ENCODE results near the gene CCNC.

Gene CCNC, protein sequence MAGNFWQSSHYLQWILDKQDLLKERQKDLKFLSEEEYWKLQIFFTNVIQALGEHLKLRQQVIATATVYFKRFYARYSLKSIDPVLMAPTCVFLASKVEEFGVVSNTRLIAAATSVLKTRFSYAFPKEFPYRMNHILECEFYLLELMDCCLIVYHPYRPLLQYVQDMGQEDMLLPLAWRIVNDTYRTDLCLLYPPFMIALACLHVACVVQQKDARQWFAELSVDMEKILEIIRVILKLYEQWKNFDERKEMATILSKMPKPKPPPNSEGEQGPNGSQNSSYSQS

DNA sequence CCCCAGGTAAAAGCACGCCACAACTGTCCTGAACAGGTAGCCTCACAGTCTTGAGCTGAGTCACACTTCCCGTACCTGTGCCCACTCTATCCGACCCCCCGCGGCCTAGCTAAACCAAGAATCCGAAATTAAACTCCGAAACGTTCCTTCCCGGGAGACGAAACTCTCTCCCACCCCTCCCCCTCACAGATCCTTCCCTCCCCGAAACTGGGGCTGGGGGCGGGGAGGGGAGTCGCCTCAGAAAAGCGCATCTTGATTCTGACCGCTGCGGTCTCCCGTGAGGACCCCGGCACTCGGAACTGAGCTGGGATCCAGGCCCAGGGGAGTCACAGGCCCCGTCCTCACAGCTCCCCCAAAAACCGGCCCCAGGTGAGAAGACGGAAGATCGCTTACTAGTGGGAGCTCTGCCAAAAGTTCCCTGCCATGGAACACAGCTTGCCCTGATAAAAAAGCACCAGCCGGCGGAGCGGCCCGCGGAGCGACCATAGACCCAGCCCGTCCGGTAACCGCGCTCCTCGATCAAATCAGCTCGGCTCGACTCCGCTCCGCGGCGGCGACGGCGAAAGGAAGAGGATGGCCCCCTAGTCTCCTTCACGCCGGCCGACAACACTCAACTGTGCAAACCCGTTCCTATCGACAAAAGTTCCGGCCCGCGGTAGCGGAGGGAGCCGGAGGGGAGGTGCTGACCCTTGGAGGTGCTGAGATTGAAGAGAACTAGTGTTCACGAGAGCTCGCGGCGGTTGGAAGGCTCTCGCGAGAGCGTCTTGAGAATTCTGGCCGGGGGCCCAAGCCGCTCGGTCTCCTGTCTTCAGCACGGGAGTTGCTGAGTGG is at the start of gene CCNC:
CCNC (minus strand) TSS at position 558 of the 831 bp plus-strand sequence; CDS start at position 425, 133 bp downstream.
- peak; percentile 95 to 99 for DNase-seq

DNA sequence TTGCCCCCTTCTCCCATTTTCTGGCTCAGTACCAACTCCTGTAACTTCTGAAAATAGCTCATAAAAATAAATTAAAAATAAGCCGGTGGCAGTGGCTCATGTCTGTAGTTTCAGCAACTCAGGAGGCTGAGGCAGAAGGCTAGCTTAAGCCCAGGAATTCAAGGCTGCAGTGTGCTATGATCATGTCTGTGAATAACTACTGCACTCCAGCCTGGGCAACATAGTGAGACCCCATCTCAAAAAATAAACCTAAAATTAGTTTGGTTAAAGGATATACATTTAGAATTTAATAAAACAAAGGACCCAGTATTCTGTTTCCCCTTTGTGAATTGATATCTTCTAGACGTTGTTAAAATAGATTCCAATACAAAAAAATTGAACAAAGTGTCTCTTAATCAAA is 48.7 kb upstream of the CCNC start:
- no peak for DNase-seq

- DNase-seq = peak; percentile 76 to 87
These were observed 46.1 kb upstream of the CCNC start for GRCh38 chr6:99614430-99615186.

GRCh38 chr6:99613705-99614429 is 45.4 kb upstream of the CCNC start:
- DNase-seq = peak; percentile 69 to 80

GRCh38 chr6:99613409-99613704 is 44.9 kb upstream of the CCNC start:
- DNase-seq = peak; percentile 69

DNA sequence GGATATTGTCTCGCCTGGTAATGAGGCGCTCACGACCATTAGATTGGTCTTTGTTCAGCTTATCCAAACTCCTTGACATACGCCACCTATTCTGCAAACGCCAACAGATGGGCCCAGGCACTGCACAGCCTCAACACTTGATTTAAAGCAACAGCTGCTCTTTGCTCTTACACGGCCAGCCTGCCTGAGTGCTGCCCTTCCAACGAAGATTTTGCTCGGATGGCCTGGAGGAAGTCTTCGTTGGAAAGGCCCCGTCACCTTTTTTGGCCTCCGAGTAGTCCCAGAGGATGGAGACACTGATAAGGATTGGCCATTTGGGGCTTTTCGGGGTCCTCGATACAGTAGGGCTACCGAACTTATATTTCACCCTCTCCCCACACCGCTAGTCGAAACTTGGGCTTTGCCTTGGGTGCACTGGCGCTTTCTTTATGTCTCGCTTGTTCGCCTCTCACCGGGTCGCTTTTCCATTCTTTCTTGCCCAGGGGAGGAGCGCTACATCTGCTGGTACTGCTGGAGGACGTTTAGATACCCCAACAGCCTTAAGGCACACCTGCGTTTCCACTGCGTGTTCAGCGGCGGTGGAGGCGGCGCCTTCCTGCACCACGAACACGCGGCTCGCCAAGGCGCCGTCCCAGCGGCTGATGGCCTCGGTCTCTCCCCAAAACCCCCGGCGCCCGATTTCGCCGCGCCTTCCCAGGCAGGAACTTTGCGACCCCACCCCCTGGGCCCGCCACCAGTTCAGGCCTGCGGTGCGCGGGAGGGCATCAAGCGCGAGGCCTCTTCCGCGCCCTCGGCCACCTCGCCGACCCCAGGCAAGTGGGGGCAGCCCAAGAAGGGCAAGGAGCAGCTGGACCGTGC is 44.3 kb upstream of the CCNC start:
- DNase-seq = peak; percentile 95 to 98

- DNase-seq = no peak
These were observed 42.7 kb upstream of the CCNC start for GRCh38 chr6:99611148-99611547.

- no peak for DNase-seq
These were observed 41.5 kb upstream of the CCNC start for GRCh38 chr6:99609905-99610489.

DNA sequence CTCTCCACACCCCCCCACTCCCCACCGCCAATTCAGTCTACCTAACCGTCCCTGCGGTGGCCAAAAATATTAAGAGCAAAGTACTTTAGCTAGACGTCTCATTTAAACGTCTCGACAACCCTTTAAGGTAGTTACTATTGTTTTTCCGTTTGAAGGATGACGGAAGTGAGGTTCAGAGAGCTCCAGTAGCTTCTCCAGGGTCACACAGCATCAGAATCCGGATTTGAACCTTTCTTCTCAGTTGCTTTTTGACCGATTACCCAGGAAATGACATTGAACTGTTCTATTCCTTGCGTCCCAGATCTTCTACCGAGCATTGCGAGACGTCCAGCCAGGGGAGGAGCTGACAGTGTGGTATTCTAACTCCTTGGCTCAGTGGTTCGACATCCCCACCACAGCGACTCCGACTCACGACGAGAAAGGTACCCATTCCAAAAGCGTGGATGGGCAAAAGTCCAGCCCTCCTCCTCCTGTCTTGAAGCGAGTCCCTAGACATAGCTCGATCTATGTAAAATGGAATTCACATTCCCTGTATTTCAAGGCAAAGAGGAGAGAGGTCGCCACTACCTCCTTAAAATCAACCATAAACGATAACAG is 40.5 kb upstream of the CCNC start:
- no peak for DNase-seq

DNA sequence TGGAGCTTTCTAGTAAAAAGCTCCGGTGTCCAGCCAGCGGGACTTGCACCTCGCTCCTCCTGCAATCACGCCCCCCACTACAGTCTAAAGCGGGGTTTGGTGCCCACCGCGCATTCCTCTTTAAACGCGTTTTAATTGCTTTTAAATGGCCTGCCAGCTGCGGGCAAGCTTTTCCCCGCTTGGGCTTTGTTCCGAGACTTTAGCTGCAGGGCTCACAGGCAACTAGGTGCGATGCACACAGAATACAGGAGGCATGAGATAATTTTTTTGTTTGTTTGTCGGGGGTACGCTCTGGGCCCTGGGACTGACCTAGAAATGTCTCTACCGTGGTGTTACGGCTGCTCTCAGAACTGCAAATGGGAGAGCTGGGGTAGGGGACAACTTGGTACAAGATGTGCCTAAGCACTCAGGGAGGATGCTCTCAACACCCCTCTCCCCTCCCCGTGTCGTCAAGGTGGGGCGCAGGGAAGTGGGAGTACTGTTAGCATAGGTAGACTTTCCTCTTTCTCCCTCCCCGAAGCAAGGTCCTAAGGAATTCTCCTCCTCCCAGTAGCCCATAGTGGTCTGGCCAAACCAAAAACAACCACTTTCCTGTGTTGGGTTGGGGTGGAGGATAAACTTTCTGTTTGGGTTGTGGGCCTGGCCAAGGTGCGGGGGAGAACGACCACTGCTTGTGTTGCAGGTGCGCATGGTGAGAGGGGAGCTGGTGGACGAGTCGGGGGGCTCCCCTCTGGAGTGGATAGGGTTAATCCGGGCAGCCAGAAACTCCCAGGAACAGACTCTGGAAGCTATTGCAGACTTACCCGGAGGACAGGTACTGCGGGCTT is 39.8 kb upstream of the CCNC start:
- DNase-seq = no peak

DNA sequence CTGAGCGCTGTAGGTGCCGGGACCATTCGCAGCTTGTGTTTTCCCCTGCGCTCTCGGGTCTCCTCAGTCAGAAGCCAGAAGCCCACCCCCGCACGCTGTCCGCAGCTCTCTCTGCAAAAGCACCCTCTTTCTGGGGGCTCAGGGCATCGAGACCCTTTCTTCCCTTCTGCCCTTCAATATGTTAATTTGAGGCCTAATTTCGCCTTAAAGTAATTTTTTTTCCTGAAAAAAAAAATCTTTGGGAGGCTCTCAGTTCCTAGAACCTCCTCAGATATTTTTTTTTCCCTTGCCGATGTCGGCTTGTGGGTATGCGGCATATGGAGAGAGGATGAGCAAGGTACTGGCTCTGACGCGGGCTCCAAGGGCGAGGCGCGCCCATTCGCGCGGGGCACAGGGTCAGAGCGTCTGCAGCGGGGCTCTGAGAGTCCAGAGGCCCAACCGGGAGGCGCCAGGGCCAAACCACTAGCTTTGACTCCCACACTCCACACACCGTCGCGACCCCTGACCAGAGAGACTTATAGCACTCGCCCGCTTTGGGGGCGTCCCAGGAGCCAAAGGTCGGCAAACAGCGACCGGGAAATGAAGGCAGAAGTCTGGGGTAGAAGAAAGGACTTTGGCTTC is 39.1 kb upstream of the CCNC start:
- peak in 1 of 2 experiments; percentile 24 for DNase-seq

- DNase-seq = peak; percentile 23 to 62
These were observed 38.4 kb upstream of the CCNC start, which contains the start of gene PRDM13 for GRCh38 chr6:99606656-99607415. Gene PRDM13 (plus strand): TSS chr6:99606833. CDS start chr6:99607035, 202 bp downstream.

DNA sequence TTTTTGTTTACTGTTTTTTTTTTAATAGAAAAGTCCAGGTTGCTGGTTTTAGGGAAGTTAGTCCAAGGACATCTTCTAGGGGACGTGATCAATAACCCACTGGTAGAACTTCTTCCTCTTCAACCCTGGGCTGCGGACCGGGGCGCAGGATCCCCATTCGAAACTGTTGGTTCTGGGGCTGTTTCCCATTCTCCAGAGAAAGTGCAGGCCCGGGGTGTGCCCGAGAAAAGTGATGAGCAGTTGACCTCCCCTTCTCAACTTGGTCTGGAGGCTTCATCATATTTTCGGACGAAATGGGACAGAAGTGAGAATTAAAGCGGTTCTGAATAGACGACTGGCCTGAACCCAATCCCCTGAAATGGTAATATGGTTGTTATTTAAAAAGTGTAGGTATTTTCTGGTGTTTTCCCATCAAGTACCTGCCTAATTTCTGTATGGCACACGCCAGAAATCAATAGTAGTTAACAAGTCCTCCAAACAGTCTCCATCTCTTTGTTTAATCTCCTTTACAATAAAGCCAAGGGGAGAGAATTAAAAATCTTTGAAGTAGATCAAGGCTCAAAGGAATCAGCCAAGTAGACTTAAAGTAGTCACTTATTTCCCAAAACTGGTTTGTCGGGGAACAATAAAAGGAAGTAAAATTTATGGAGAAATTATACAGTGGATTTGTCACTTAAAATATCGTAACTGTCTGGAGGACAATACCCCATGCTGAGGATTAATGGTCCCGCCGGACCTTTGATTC is 37.6 kb upstream of the CCNC start:
- DNase-seq = no peak

GRCh38 chr6:99605074-99605734 is 36.7 kb upstream of the CCNC start:
- no peak for DNase-seq

DNA sequence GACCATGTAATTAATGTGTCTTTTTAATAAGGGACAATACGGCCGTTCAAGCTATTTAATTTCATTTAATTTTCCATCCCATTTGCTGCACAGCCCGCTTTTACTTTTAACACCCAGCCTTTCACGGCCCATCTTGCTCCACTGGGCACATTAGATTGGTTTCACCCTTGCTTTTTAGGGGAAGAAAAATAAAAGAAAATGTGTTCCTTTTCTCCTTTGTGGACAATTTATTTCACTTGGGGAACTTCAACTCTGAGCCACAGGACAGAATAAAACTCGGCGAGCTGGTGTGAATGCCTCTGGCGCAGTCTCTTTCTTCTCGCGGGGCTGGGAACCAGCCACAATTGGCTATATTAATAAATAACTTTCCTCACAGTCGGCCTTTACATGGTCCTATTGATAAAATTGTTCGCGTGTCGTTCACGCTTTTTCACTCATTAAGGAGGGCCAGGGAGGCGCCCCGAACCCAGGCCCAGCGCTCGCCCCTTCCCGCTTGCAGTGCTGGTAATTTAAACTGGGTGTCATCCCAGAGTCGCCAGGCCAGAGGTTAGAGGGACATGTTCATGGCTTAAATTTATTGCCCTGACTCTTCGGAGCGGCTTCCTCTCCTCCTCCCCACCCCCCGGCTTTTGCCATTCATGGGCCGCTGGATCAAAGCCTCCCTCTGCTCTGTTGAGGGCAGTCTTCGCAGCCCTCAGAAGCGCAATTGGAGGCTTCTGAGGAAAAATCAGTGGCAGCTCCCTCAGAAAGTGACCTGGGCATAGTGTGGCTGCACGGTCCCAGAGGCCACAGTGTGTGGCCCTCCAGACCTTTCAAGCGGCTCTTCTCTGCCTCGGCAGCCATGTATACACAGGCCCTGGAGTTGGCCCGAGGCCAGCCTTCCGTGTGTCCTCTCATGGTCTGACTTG is 36.0 kb upstream of the CCNC start:
- DNase-seq = no peak

GRCh38 chr6:99603421-99604165 is 35.1 kb upstream of the CCNC start:
- peak; percentile 68 to 83 for DNase-seq

Data from NCI-H524 (cell line).